Bronchial epithelial cell (primary cell): ENCODE data around the gene SLC39A11. TPM values are rescaled to one million over a fixed set of nuclear protein-coding genes. Genes with fewer than 3 reads are reported as not detected.

Source experiments
- DNase-seq: peaks from one replicate; pipeline ENCODE4 v3.0.0-alpha.2; 2010; ENCODE audit warnings: low read depth
- FAIRE-seq: peaks from 2 replicates; lab custom pipeline; 2011; peaks lifted over from hg19 to GRCh38; lab: Jason Lieb, UNC
- H3K27me3 ChIP-seq: 2 replicates; pipeline ENCODE4 v1.5.1; 2011; ENCODE audit warnings: low read length; ENCODE audit not compliant: control insufficient read depth, insufficient read depth
- H3K36me3 ChIP-seq: 2 replicates; pipeline ENCODE4 v1.5.1; 2011; ENCODE audit warnings: low read length; ENCODE audit not compliant: control insufficient read depth, insufficient read depth
- H3K4me3 ChIP-seq: 2 replicates; pipeline ENCODE4 v1.5.1; 2011; ENCODE audit warnings: mild to moderate bottlenecking, low read depth, low read length, control low read depth
- total RNA-seq: library from RNA; depleted of rRNA; stranded (reverse); fragments of >200 nt; gene quantifications from 2 replicates; pipeline ENCODE4 v1.2.1, GENCODE V29; 2014
- TF ChIP-seq, protein P1 (sequence below): IDR thresholded peaks from 2 replicates; pipeline ENCODE4 v1.5.1; 2011; ENCODE audit warnings: mild to moderate bottlenecking, moderate library complexity, low read length, control low read depth, inconsistent platforms; ENCODE audit not compliant: insufficient read depth, severe bottlenecking

SLC39A11 gene
- total RNA-seq, 1 donor from 2014 or later = 23.4 TPM

- Histone ChIP-seq H3K36me3 (no peaks in the 10 kb centered on the region), H3K4me3 (no peak overlapping the region), H3K27me3 (no peaks in the 10 kb centered on the region)
- TF ChIP-seq, protein P1, sequence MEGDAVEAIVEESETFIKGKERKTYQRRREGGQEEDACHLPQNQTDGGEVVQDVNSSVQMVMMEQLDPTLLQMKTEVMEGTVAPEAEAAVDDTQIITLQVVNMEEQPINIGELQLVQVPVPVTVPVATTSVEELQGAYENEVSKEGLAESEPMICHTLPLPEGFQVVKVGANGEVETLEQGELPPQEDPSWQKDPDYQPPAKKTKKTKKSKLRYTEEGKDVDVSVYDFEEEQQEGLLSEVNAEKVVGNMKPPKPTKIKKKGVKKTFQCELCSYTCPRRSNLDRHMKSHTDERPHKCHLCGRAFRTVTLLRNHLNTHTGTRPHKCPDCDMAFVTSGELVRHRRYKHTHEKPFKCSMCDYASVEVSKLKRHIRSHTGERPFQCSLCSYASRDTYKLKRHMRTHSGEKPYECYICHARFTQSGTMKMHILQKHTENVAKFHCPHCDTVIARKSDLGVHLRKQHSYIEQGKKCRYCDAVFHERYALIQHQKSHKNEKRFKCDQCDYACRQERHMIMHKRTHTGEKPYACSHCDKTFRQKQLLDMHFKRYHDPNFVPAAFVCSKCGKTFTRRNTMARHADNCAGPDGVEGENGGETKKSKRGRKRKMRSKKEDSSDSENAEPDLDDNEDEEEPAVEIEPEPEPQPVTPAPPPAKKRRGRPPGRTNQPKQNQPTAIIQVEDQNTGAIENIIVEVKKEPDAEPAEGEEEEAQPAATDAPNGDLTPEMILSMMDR = no peak
- FAIRE-seq (no peak), DNase-seq (no peak)
Observed at GRCh38 chr17:72681844-72682243, 410.6 kb downstream of the SLC39A11 start.

DNA sequence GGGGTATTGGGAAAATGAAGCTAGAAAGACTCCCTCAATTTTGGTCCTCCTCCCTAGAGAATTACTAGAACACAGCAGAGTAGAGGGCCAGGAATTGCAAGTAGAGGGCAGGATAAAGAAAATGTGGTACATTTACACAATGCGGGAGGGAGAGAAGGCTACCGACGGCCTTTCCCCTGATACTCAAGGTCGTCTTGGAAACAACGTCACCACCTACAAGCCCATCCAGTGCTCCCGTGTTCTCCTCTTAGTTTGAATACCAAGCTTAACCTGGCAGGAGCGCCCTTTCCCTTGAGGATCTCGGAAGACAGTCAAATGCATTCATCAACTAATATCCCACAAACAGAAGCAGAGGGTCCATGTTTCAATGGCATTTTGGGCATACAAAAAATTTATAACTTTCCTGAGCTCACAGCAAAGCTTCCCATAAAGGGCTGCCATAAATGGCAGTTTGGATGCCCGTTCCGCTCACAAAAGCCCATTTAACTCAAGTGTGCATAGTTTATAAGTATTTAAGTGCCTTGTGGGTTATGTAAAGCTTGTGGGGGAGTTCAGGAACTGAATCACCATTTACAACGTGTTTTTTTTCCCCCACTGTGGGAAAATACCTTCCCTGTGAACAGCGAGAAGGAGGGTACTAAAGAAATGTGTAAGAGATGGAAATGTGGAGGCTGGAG lies 414.6 kb downstream of the SLC39A11 start:
- DNase-seq (no peak), FAIRE-seq (no peak)
- Histone ChIP-seq H3K4me3 (no peak overlapping the region), H3K27me3 (no peaks in the 10 kb centered on the region), H3K36me3 (no peaks in the 10 kb centered on the region)
- TF ChIP-seq, protein P1 = no peak

DNA sequence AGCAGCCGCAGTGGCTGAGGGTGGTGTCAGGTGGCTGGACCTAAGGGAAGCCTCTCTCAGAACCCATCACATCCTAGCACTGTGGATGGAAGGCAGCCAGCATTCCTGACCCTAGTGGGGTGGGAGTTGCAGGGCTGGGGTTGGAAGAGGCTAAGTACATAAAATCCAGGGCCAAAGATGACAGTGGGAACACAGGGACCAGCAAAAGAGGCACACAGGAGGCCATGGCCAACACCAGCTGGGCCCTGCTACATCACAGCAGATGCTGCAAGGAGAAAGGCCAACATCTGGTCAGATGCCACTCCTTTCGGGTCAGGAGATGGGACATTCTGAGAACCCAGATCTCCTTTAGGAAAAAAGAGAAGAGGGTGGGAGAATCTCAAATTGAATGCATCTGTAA lies 415.4 kb downstream of the SLC39A11 start:
- FAIRE-seq = no peak
- TF ChIP-seq, protein P1 = no peak
- Histone ChIP-seq H3K27me3 (no peaks in the 10 kb centered on the region), H3K4me3 (no peak overlapping the region), H3K36me3 (no peaks in the 10 kb centered on the region)
- no peak for DNase-seq

GRCh38 chr17:72672729-72673128 lies 419.8 kb downstream of the SLC39A11 start:
- TF ChIP-seq, protein P1 = no peak
- DNase-seq = no peak
- no peaks in the 10 kb centered on the region for H3K36me3 ChIP-seq
- FAIRE-seq = no peak
- H3K4me3 ChIP-seq = no peak overlapping the region
- H3K27me3 ChIP-seq = no peaks in the 10 kb centered on the region

GRCh38 chr17:72671016-72671415 lies 421.5 kb downstream of the SLC39A11 start:
- no peaks in the 10 kb centered on the region for H3K27me3 ChIP-seq
- H3K36me3 ChIP-seq = no peaks in the 10 kb centered on the region
- no peak overlapping the region for H3K4me3 ChIP-seq
- TF ChIP-seq, protein P1 = no peak
- FAIRE-seq = no peak
- no peak for DNase-seq
